NCI-H82 treated with DMSO at 0.1 percent for 48 hours (cell line): ENCODE results near the gene FOXE3.

Source experiments
- DNase-seq: peaks from one replicate; lab custom pipeline; 2025; ENCODE audit not compliant: unreplicated experiment; lab: John Stamatoyannopoulos, UW

The FOXE3 gene

DNA sequence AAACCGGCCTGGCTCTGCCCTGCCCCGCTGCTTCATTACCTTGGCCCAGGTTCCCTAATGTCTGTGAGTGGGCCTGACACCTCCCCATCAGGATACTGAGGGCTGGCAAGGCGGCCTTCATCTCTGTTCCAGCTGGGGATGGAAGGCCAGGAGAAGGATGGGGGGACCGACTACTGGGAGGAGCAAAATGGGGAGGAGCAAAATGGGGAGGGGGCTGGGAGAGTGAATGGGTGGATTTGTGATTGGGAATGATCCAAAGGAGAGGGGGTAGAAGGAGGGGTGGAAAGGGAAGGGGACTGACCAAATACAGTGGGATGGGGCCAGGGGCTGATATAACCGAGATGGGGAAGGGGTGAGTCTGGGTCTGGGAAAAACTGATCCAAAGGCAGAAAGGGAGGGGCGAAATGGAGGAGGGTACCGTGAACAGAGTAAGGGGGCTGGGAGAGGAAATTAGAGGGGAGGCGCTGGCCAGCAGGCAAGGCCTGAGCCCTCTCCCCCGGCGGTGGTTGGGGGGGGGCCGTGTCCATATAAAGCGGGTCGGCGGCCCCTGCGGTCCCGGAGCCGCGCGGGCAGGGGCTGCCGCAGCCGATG, at the start of gene FOXE3:
FOXE3 (plus strand) TSS at position 558 of the 591 bp plus-strand sequence; CDS start at position 589, 31 bp downstream.
- no peak for DNase-seq

- DNase-seq: no peak
These were observed 48.4 kb upstream of the FOXE3 start for GRCh38 chr1:47367651-47368050.

DNA sequence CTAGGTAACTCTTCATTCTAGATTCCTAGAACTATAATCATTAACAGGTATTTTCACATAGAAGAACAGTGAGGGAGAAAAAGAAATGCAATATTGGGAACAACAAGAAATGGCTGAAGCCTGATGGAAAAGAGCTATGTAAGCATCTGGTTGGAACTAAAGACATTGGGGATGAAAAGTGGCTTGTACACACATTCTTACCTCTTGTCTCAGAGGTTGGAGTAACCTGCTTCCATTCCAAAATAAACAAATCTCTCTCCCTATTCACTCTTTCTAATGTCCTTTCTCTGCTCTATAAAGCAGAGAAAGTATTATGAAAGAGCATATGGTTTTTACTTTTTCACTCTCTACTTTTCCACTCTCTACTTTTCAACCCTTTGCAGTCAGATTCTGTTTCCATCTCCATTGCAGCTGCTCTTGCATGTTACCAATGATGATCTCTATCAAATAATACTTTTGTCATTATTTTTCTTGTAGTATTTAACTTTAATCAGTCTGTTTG, 45.0 kb upstream of the FOXE3 start:
- DNase-seq: no peak

DNA sequence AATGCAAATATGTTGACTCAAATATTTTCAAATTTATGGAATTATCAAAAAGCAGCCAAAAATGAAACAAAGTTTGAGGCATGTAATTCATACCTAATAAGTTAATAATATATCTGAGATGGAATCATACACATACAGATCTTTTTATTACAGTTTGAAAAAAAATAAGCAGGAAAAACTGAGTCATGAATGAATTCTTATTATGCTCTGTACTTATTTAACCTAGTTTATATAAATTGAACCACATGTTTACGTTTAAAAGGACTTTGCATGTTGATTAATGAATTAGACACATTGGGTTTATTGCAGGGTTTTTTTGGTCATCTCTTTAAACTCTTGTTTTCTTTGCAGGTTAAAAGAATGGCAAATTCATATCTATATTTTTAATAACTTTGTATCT, 41.6 kb upstream of the FOXE3 start:
- no peak for DNase-seq

- DNase-seq: no peak
These were observed 37.9 kb upstream of the FOXE3 start for GRCh38 chr1:47378147-47378546.

GRCh38 chr1:47380699-47381098, 35.4 kb upstream of the FOXE3 start:
- no peak for DNase-seq

DNA sequence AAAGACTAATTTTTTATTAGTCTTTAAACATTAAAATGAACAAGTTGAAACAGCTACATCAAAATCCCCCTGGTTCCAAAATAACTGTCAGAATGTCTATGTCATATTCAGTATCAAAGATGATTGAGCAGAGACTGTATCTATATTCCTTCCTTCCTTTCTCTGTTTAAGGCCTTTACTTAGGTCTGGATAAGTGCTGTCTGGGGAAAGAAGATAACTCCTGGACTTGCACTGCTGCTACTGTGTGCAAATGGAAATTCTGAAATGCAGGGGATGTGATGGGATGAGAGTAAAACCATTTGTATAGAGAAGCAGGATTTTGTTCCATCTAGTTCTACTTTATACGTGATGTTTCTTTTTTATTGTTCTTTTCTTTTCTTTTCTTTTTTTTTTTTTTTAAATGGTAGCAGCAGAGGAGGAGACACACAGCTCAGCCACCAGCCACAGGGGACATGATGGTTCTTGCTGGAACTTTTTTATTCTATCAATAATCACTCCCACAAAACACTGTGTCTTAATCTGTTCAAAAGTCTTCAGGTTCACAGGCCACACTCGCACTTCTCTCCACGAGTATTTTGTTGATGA, 33.6 kb upstream of the FOXE3 start:
- no peak for DNase-seq

DNA sequence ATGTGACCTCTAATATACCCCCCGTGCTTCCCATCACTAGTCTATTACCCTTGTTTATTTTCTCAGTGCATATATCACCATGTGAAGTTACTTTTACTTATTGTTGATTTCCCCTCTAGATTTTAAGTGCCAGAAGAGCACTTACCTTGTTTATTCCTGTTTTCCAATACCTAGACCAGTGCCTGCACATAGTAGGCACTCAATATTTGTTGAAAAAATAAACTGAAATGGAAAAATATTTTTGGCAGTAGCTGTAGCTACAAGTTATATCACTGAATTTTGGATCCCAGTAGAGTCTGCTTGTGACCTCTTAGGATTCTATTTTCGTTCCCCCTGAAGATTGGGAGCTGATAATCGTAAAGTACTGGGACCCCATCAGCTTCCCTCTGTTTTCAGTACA, 32.0 kb upstream of the FOXE3 start:
- no peak for DNase-seq

- no peak for DNase-seq
These were observed 31.1 kb upstream of the FOXE3 start for GRCh38 chr1:47385020-47385419.

DNA sequence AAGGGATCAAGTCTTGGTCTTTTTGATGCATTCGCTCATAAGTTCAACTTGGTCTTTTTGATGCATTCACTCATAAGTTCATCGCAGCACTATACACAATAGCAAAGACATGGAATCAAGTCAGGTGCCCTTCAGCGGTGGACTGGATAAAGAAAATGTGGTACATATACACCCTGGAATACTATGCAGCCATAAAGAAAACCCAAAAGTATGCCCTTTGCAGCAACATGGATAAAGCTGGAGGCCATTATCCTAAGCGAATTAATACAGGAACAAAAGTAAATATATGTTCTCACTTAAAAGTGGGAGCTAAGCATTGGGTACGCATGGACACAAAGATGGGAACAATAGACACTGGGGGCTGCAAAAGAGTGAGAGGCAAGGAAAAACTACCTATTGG, 29.8 kb upstream of the FOXE3 start:
- no peak for DNase-seq

- no peak for DNase-seq
These were observed 27.8 kb upstream of the FOXE3 start for GRCh38 chr1:47388030-47388890.

DNA sequence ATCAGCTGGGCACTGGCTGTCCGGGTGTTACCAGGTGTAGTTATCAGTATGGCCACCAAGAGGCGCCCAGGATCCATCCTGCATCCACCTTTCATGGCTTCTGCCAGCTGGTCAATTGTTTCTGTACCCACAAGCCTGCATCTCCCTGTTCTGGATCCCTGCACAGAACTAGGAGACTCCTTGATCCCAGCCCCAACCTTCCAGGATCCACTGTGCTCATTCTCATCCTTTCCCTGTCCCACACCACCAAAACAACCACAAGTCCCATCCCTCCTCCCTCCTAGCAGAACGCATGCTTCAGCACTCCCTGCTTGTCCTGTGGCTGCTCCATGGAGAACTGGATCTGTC, 27.2 kb upstream of the FOXE3 start:
- no peak for DNase-seq

GRCh38 chr1:47389731-47390130, 26.4 kb upstream of the FOXE3 start:
- no peak for DNase-seq

DNA sequence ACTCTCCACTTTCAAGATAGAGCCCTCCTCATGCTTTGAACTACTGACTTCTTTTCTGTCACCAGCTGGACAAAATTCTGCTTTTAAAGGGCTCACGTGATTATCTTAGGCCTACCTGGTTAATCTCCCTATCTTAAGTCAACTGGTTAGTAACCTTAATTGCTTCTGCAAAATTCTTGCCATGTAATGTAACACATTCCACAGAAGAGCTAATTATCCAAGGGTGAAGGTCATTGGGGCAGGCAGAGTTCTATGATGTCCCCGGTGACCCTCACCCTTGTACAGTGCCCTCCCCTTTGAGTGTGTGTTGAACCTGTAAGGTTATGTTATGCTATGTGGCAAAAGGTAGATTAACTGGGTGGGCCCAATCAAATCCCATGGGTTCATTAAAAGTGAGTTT, 25.2 kb upstream of the FOXE3 start:
- no peak for DNase-seq

GRCh38 chr1:47393141-47393540, 22.9 kb upstream of the FOXE3 start:
- DNase-seq: no peak

GRCh38 chr1:47395433-47395832, 20.7 kb upstream of the FOXE3 start:
- no peak for DNase-seq

- DNase-seq: no peak
These were observed 19.4 kb upstream of the FOXE3 start for GRCh38 chr1:47396671-47397196.

GRCh38 chr1:47399138-47399845, 16.8 kb upstream of the FOXE3 start:
- no peak for DNase-seq

GRCh38 chr1:47399846-47400155, 16.3 kb upstream of the FOXE3 start:
- peak; percentile 78 for DNase-seq

DNA sequence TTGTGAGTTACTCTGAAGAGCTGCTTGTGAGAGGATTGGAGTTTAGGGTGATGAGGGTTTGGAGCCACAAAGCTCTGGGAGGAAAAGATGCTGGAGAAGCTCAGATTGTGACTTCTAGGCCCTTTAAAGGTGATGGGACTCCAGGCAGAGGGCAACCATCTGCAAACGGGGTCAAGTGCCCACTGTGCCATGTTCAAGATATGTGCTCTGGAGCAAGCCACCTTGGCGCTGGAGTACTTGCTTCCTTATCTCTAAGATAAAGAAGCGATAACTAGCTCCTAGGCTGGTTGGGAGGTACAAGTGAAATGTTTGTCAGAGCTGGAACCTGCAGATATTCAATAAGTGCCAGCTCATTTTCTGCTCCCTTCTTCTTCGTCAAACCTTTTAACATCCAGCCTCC, 14.3 kb upstream of the FOXE3 start:
- DNase-seq: no peak

GRCh38 chr1:47402591-47402990, 13.5 kb upstream of the FOXE3 start:
- DNase-seq: no peak
